Measurements from ENCODE around the gene CCDC34. TPM values are rescaled to one million over a fixed set of nuclear protein-coding genes. Genes with fewer than 3 reads are reported as not detected.

The CCDC34 gene
- total and polyA plus RNA-seq, 4 donors = 1.1 to 10.5 (median 1.5) TPM

DNA sequence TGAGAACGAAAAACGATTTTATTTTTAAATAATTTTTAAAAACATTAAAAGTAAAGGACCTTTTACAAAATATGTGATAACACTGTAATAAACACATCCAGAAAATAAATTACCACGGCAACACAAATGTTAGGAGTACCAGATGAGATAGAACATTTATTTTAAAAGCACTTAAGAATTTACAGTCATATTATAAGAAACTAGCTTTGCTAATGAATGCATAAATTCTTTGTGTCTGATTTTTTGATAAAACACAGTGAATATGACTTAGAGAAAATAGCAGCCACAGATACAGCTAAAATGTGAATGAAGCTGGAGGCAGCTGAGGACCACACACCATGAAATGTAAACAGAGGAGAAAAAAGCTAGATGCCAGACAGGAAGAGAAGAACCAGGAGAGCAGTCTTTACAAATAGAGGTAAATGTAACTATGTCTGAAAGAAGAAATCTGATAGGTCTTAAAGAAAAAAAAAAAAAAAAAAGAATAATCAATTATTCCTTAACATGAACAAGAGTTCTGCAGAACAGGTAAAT, 14.6 kb downstream of the CCDC34 start (continued):
- TF ChIP-seq, protein P1, sequence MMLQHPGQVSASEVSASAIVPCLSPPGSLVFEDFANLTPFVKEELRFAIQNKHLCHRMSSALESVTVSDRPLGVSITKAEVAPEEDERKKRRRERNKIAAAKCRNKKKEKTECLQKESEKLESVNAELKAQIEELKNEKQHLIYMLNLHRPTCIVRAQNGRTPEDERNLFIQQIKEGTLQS (IDR thresholded peaks at IDR 0.05) = no peak
- TF ChIP-seq EGR1 (IDR thresholded peaks at IDR 0.05; ENCODE audit: low read depth in 2 of 2) = no peak
- TF ChIP-seq JUND (IDR thresholded peaks at IDR 0.05) = no peak
- TF ChIP-seq TAF1 (conservative IDR thresholded peaks at IDR 0.05) = no peak

DNA sequence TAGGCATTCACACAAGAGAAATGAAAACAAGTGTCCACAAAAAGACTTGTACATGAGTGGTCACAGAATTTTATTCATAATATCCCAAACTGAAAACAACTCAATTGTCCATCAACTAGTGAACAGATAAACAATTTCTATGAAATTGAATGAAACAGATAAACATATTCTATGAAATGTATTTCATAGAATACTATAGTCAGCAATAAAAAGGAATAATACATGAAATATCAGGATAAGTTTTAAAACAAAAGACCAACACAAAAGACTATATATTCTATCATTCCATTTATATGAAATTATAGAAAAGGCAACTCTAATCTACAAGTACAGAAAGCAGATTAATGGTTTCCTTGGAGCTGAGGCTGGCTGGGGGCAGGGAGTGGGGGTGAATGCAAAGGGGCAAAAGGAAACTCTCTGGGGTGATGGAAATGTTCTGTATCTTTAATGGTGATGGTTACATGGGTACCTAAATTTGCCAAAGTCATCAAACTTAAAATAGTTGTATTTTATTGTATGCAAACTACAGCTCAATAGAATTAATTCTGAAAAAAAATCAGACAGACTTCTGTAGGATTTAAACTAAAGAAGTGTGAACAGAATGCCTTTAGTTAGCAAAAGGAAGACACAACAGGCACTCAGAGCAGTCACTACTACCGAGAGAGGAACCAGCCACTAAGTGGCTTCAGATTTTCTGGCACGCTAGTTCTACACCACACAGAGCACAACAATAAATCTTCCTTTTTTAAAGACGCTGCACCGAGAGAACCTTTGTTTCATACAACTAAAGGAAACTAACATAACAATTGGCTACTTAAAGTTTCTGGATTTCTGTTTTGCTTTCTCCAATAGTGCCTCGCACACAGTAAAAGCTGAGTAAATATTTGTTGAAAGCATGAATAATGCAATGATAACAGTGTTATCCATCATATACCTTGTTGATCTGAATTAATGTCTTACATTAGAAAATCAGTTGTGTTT, 15.4 kb downstream of the CCDC34 start:
- no peak overlapping the region for H3K4me3 ChIP-seq (ENCODE audit: low read depth in 1 of 3, low read length in 3 of 3)
- no peak for DNase-seq (ENCODE audit: low spot score)
- TF ChIP-seq HNF4G (IDR thresholded peaks at IDR 0.05) (no peak), RXRA (IDR thresholded peaks at IDR 0.05) (no peak), GABPA (IDR thresholded peaks at IDR 0.05 in 1 of 2, conservative IDR thresholded peaks at IDR 0.05 in 1 of 2) (no peak), FOXA2 (IDR thresholded peaks at IDR 0.05) (no peak), TAF1 (conservative IDR thresholded peaks at IDR 0.05) (no peak), SP1 (IDR thresholded peaks at IDR 0.05) (no peak), JUND (IDR thresholded peaks at IDR 0.05) (no peak), EGR1 (IDR thresholded peaks at IDR 0.05; ENCODE audit: low read depth in 2 of 2) (no peak), FOXA1 (IDR thresholded peaks at IDR 0.05) (no peak), NR2F2 (IDR thresholded peaks at IDR 0.05) (no peak), YY1 (IDR thresholded peaks at IDR 0.05) (no peak), HNF4A (conservative IDR thresholded peaks at IDR 0.05) (no peak), RAD21 (IDR thresholded peaks at IDR 0.05) (no peak)
- TF ChIP-seq, protein P2, sequence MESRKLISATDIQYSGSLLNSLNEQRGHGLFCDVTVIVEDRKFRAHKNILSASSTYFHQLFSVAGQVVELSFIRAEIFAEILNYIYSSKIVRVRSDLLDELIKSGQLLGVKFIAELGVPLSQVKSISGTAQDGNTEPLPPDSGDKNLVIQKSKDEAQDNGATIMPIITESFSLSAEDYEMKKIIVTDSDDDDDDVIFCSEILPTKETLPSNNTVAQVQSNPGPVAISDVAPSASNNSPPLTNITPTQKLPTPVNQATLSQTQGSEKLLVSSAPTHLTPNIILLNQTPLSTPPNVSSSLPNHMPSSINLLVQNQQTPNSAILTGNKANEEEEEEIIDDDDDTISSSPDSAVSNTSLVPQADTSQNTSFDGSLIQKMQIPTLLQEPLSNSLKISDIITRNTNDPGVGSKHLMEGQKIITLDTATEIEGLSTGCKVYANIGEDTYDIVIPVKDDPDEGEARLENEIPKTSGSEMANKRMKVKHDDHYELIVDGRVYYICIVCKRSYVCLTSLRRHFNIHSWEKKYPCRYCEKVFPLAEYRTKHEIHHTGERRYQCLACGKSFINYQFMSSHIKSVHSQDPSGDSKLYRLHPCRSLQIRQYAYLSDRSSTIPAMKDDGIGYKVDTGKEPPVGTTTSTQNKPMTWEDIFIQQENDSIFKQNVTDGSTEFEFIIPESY (IDR thresholded peaks at IDR 0.05) = no peak
- TF ChIP-seq, protein P3, sequence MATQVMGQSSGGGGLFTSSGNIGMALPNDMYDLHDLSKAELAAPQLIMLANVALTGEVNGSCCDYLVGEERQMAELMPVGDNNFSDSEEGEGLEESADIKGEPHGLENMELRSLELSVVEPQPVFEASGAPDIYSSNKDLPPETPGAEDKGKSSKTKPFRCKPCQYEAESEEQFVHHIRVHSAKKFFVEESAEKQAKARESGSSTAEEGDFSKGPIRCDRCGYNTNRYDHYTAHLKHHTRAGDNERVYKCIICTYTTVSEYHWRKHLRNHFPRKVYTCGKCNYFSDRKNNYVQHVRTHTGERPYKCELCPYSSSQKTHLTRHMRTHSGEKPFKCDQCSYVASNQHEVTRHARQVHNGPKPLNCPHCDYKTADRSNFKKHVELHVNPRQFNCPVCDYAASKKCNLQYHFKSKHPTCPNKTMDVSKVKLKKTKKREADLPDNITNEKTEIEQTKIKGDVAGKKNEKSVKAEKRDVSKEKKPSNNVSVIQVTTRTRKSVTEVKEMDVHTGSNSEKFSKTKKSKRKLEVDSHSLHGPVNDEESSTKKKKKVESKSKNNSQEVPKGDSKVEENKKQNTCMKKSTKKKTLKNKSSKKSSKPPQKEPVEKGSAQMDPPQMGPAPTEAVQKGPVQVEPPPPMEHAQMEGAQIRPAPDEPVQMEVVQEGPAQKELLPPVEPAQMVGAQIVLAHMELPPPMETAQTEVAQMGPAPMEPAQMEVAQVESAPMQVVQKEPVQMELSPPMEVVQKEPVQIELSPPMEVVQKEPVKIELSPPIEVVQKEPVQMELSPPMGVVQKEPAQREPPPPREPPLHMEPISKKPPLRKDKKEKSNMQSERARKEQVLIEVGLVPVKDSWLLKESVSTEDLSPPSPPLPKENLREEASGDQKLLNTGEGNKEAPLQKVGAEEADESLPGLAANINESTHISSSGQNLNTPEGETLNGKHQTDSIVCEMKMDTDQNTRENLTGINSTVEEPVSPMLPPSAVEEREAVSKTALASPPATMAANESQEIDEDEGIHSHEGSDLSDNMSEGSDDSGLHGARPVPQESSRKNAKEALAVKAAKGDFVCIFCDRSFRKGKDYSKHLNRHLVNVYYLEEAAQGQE (IDR thresholded peaks at IDR 0.05) = no peak
- TF ChIP-seq, protein P4, sequence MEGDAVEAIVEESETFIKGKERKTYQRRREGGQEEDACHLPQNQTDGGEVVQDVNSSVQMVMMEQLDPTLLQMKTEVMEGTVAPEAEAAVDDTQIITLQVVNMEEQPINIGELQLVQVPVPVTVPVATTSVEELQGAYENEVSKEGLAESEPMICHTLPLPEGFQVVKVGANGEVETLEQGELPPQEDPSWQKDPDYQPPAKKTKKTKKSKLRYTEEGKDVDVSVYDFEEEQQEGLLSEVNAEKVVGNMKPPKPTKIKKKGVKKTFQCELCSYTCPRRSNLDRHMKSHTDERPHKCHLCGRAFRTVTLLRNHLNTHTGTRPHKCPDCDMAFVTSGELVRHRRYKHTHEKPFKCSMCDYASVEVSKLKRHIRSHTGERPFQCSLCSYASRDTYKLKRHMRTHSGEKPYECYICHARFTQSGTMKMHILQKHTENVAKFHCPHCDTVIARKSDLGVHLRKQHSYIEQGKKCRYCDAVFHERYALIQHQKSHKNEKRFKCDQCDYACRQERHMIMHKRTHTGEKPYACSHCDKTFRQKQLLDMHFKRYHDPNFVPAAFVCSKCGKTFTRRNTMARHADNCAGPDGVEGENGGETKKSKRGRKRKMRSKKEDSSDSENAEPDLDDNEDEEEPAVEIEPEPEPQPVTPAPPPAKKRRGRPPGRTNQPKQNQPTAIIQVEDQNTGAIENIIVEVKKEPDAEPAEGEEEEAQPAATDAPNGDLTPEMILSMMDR (IDR thresholded peaks at IDR 0.05; ENCODE audit: low read depth, low read length, missing input control) = no peak
- TF ChIP-seq, protein P1 (IDR thresholded peaks at IDR 0.05) = no peak
- TF ChIP-seq, protein P5, sequence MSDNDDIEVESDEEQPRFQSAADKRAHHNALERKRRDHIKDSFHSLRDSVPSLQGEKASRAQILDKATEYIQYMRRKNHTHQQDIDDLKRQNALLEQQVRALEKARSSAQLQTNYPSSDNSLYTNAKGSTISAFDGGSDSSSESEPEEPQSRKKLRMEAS (IDR thresholded peaks at IDR 0.05) = no peak
- peaks cover 1 to 8% (median 5%) of the 10 kb centered on the region in 4 donors for H3K4me1 ChIP-seq (ENCODE audit: control insufficient read depth in 4 of 4, insufficient read depth in 4 of 4, low read length in 3 of 4)
- no peak overlapping the region for H3K9ac ChIP-seq (ENCODE audit: low read depth in 1 of 2, low read length in 2 of 2)
- no peak overlapping the region for H3K27ac ChIP-seq (ENCODE audit: low read depth in 1 of 2, low read length in 2 of 2)
- no peaks in the 10 kb centered on the region for H3K27me3 ChIP-seq (ENCODE audit: control insufficient read depth in 4 of 4, insufficient read depth in 4 of 4, low read length in 3 of 4)
- 72% methylated on average over 5 of the region's 5 CpGs for WGBS
- no peaks in the 10 kb centered on the region for H3K36me3 ChIP-seq (ENCODE audit: control insufficient read depth in 4 of 4, insufficient read depth in 3 of 4, low read depth in 1 of 4, low read length in 3 of 4)
- H3K9me3 ChIP-seq (ENCODE audit: control insufficient read depth in 4 of 4, low read length in 3 of 4) = no peaks in the 10 kb centered on the region

Data from liver (tissue), 9 donors.